GM21717 (cell line): ENCODE measurements around the gene RPRD2.

Experiments used
- ATAC-seq: cut with Tn5 transposase; IDR thresholded peaks from one replicate; pipeline ENCODE4 v1.9.1; 2021; ENCODE audit warnings: mild to moderate bottlenecking, moderate library complexity; ENCODE audit not compliant: unreplicated experiment

Gene RPRD2

DNA sequence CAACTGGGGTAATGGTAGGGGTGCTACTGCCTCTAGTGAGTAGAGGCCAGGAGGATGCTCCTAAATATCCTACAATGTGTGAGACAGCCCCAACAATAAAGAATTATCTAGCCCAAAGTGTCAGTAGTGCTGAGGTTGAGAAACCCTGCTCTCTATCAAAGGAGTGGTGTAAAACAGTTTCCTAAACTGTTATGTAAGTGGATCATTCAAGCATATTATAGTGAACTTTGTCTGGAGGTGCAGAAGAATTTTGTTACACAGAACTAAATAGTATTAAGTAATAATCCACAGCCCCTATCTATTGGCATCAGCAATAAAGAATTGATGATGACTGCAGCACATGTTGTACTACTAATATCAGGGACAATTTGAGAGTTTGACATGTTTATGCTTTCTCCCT lies 103.0 kb downstream of the RPRD2 start:
- ATAC-seq, result no peak

DNA sequence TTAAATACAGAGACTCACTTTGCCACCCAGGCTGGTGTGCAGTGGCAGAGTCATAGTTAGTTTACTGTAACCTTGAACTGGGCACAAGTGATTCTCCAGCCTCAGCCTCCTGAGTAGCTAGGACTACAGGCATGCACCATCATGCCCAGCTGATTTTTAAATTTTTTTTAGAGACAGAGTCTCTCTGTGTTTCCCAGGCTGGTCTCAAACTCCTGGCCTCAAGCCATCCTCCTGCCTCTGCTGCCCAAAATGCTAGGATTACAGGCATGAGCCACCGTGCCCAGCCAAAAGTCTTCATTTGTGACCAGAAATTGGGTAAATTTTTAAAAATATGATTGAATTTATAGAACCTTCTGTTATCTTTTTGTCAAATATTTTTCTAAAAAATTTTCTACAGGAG lies 105.3 kb downstream of the RPRD2 start:
- ATAC-seq, result no peak

DNA sequence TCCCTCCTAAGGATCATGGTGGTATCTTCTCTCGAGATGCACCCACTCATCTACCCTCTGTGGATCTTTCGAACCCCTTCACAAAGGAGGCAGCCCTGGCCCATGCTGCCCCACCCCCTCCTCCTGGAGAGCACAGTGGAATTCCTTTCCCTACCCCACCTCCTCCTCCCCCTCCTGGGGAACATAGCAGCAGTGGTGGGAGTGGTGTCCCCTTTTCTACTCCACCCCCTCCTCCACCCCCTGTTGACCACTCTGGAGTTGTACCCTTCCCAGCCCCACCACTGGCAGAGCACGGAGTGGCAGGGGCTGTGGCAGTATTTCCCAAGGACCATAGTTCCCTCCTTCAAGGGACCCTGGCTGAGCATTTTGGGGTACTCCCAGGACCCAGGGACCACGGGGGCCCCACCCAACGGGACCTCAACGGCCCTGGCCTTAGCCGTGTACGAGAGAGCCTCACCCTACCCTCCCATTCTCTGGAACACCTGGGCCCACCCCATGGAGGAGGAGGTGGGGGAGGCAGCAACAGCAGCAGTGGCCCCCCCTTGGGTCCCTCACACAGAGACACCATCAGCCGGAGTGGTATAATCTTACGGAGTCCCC lies 108.8 kb downstream of the RPRD2 start:
- no peak for ATAC-seq

DNA sequence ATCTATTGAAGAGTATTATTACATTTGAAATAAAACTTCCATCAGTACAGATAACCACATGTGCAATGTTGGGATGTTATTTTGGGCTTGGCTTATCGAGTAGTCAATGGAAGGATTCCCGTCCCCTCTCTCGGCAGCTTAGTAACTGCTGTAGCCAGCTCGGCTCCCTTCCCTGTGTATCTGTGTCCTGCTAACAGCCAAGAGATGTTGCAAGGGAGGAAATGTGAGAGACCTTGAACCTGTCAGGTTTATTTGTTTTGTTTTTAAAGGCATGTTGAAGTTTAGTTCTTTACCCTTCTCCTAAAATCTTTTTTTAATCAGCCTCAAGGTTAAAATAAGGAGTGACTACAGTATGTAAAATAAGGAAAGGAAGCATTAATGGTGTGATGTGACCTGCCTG lies 109.7 kb downstream of the RPRD2 start:
- no peak for ATAC-seq

DNA sequence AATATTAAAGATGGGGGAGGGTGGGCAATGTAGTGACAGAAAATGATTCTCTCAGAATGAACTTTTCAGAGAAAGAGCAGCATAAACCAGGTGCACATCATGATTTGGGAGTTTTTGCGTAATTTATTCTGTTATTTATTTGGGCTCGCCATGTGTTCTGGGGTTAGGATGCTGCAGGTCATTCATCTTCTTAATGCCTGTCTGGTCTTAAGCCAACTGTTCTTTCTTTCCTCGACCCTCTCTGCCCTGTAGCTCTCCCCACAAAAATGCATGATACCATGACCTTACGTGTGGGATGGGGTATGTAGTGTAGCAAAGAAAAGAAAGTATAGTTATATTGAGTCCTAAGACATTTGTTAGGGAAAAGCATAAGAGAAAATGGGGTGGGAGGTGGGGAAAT lies 110.9 kb downstream of the RPRD2 start:
- ATAC-seq, result no peak

DNA sequence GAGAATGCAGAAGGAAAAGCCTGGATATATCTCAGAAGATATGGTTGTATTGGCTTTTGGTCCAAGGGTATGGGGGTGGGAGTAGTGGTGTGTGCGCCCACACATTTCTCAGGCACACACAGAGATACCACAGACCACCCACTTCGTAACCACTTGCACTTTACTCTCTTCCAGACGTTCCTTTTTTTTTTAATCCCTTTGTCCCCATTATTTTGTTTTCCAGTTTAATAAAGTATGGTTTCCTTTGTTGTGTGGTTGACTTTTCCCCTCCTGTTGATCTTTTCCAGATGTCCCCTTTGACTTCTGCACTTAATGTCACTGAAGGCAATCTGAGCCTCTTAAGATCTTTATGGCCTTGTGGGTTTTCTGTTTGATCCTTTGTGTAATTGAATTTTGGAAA lies 112.8 kb downstream of the RPRD2 start:
- no peak for ATAC-seq

DNA sequence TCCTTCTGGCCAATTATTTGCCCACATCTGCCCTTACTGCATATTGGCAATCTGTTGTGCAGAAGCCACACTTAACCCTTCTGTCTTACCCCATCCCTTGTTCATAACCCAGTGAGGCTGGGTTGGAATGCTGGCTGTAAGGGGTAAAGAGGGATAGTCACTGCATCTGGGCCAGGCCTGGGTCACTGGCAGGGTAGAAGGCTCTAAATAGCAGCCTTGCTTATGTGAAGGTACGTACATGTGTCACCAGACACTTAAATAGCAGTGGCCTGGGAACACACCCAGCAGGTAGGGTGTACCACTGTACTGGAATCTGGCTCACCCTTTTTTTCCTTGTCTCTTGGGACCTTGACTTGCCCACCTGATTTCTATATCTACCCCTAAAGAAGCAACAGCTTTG lies 113.4 kb downstream of the RPRD2 start:
- ATAC-seq, result no peak

DNA sequence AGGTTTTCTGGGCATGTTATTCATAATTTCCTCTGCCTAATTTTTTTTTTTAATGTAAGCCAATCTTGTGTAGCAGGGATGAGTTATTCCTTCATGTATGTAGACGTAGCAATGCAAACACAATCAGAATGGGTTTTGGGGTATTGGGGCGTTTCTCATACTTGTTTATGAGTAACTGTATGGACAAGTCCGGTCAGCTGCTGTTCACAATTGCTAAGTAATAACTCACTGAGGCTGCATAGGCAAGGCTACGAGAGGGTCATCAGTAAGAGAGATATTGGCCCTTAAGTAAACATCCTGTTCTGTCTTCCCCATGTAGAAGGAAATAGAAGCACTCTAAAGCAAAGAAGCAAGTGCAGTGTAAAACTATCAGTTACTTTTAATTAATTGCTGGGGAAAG lies 113.8 kb downstream of the RPRD2 start:
- ATAC-seq, result no peak

DNA sequence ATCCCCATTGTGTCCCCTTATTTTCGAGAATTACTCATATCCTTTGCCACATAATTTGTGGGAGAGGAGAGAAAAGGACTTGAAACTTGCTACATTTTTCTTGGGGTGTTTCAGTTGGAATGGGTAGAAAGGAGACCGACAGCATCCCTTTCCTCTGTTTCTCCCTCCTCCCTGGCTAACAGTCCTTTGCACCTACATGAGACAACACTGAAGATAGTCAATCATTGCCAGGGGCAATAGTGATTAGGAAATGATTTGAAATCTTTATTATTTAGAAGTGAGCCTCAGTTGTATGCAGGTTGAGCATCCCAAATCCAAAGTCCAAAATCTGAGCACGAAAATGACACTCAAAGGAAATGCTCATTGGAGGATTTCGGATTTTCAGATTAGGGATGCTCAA lies 115.4 kb downstream of the RPRD2 start:
- no peak for ATAC-seq

DNA sequence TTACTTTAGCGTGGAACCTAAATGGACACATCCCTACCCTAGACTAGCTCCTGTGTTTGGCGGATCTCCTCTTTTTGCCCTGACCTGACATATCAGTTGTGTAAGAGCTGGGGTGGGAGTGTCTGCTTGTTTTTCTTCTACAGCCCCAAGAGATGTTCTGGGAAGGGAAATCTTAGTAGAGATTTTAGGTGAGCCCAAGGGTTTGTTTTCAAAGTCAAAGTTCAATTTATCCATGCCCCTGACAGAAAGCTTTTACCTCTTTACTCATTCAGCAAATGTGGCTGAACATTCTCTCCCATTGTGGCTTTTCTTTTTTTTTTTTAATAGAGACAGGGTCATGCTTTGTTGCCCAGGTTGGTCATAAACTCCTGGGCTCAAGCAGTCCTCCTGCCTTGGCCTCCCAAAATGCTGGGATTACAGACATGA lies 116.0 kb downstream of the RPRD2 start:
- no peak for ATAC-seq

DNA sequence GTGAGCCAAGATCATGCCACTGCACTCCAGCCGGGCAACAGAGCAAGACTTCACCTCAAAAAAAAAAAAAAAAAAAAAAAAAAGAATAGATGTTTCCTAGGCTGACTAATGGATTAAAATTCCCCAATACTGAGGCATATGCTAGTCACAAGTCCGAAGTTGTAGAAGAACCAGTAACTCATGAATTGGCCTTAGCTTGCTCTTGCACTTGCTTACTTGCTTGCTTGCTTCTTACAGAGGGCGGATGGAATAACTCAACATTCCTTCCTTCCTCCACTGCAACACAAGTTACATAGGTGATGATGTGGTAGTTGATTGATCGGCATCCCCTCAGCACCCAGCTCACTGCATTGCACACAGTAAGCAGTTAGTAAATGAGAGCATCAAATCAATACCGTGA lies 120.5 kb downstream of the RPRD2 start:
- no peak for ATAC-seq

DNA sequence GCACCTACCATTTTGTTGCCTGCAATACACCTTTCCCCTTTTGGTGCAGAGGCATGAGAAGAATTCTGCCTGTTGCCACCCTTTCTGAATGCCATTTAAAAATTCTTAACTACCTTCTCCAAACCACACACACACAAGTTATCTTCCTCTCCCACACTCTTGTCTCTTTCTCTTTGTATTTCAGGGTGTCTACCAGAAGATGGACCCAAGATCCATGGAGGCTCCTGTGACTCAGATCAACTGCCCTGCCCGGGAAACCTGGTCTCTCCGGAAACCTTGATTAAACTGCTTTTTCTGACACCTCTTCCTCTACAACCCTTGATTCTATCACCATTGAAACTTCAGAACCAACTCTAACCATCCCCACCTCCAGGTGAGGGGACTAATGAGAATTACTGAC lies 120.9 kb downstream of the RPRD2 start:
- no peak for ATAC-seq

DNA sequence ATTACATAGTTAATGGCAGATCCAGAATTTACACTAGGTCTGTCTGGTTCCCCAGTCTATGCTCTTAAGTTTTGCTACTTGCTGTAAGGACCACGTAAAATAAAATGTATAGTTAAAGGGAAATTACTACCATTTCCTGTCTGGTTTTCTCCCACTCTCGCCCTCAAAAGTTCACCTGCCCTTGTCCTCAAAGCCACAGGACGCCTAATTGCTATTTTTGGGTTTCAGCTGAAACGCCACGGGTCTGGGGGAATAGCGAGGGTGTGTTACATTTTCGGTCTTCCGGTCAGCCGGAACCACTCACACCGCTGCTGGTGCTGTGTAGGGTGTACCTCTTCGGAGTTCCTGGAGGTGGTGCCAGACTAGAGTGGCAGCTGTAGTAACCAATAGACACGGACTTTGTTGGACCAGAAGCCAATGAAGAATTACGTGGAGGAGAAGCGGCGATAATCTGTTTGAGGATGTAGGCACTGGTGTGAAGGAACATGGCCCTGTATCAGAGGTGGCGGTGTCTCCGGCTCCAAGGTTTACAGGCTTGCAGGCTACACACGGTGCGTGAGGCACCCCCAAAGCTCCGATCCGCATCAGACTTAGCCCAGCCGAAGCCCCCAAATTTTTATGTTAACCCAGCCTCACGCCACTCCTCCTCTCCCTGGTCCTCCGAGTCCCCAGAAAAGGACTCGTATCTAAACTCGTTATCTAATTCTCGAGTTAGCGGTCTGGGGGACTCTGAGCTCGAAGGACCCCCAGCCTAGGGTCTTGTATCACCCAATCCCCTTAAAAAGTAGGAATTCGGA lies 123.2 kb downstream of the RPRD2 start, which contains the start of gene TARS2:
TARS2 (plus strand) TSS at position 454 of the 797 bp plus-strand sequence; CDS start at position 486, 32 bp downstream.
- peak; percentile 98 for ATAC-seq

DNA sequence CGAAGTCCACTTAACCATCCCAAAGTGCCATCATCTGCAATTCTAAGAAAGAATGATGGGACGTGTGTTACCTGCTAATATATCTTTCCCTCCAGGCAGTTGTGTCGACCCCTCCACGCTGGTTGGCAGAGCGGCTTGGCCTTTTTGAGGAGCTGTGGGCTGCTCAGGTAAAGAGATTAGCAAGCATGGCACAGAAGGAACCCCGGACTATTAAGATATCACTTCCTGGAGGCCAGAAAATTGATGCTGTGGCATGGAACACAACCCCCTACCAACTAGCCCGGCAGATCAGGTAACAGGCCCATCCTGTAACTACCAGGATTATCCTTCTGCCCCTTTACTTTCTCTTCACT lies 123.8 kb downstream of the RPRD2 start:
- ATAC-seq, result no peak

DNA sequence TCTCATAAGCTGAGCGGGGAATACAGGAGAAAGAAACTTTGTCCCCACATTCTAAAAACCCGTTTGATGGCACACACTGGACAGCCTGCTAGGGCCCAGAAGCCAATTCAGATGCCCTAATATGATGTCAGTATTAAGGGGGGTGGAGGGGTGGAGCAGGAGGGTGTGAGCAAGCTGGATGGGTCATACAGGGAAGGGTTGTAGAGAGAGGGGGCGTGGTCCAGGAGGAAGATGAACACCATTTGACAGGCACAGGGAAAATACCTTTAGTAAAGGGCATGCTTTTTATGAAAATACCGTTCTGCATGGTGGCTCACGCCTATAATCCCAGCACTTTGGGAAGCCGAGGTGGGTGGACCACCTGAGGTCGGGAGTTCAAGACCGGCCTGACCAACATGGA lies 129.2 kb downstream of the RPRD2 start:
- ATAC-seq, result no peak

DNA sequence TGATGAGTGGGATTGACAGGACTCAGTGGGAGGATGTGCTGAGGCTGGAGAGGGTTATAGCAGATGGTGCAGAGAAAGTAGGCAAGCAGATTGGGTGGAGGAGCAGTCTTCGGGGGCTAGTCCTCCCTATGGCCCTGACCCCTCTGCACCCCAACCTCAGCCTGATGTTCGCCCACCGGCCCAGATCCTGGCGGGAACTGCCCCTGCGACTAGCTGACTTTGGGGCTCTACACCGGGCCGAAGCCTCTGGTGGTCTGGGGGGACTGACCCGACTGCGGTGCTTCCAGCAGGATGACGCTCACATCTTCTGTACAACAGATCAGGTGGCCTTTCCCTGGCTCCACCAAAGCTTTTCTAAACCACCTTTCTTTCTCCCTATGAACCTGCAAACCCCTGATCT lies 134.4 kb downstream of the RPRD2 start:
- ATAC-seq, result no peak

DNA sequence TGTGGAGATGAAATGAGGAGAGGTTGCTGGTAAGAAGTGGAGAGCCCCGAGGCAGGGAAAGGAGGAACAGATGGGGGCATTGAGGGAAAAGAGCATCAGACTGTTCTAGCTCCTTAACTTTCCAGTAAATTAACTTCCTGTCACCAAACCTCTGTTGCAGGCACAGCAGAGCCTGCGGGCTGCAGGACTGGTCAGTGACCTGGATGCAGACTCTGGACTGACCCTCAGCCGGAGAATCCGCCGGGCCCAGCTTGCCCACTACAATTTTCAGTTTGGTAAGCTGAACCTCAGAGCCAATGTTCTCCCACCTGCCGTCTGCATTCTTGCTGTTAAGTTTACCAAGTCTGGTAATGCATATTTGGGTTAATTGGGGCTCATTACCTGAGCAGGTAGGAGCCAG lies 141.5 kb downstream of the RPRD2 start:
- ATAC-seq, result no peak

DNA sequence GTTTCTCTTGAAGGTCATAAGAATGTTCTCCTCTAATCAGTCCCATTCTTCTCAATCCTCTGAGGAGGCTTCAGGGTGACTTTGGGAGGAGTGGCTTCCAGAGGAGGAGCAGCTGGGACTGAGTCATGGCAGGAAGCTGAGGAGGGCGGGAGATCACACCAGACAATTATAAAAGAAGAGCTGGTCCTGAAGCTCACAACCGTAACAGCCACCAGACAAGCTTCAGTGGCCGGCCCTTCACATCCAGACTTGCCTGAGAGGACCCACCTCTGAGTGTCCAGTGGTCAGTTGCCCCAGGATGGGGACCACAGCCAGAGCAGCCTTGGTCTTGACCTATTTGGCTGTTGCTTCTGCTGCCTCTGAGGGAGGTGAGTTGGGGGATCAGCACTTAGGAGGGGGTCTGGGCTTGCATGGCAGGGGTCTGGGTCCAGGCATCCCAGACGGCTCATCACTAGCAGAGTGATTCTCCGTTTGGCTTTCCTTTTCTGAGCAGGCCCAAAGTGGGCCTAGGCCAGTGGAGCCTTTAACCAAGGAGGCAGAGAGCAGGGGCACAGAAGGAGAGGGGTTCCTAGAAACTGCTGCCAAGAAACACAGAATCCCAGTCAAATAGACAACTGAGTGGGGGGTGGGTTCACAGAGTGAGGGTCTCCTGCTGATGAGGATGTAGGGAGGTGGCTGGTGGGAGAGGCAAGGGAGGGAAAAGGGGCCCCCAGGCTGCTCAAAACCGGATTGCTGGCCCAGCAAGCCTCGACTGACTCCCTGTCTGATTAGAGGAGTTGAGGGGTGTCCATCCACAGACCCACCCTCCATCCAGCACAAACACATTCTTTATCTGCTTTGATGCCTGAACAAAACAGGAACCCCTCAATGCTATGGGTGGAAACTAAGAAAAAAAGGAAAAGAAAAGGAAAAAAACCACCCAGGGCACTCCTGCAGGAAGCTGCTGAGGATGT lies 144.2 kb downstream of the RPRD2 start, which contains the start of gene ECM1:
ECM1 (plus strand) TSS at position 198 of the 953 bp plus-strand sequence; CDS start at position 299, 101 bp downstream.
- no peak for ATAC-seq

DNA sequence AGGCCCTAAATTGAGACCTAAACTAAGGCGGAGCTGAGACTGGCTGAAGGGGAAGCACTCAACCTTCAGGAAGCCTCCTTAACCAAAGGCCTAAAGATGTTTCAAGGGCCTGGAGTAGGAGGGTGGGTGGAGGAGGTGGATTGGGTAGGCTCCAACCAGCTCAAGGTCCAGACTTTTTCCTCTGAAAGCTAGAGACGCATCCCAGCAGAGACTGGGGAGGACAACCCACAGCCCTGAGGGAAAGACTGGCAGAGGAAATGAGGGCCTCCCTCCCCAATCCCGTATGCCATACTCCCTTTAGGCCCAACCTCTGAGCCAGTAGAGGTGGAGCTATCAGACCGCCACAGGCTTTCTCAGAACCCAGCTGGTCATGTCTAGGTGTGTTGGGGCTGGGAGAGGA lies 145.0 kb downstream of the RPRD2 start:
- no peak for ATAC-seq

DNA sequence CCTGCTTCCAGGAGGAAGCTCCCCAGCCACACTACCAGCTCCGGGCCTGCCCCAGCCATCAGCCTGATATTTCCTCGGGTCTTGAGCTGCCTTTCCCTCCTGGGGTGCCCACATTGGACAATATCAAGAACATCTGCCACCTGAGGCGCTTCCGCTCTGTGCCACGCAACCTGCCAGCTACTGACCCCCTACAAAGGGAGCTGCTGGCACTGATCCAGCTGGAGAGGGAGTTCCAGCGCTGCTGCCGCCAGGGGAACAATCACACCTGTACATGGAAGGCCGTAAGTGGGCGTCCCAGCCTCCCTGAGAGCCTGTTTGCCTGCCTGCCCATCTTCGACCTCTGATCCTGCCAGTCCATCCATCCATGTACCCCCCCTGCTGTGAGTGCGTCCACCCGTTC lies 147.6 kb downstream of the RPRD2 start:
- ATAC-seq, result no peak

DNA sequence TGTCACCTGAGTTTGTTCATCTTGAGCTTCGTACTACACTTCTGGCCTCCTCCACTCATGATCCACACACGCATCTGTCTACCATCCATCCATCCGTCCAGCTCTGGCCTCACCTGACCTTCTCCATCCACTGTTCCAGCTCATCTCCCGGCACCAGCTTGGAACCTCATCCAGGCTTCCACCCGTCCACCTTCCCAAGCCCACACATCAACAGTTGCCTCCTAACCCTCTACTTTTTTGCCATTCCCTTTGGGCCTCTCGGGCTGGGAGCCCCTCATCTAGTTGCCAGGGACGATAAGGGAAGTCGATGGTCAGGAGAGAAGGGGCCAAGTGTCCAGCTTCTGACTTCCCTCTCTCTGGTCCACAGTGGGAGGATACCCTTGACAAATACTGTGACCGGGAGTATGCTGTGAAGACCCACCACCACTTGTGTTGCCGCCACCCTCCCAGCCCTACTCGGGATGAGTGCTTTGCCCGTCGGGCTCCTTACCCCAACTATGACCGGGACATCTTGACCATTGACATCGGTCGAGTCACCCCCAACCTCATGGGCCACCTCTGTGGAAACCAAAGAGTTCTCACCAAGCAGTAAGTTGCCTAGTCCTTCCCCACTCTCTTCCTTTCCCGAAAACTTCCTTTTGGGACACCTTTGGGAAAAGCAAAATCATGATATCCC lies 148.2 kb downstream of the RPRD2 start:
- no peak for ATAC-seq
